Fibroblast of lung (primary cell): ENCODE measurements around the gene ARHGEF26.

ENCODE experiments used
- EZH2 ChIP-seq: IDR thresholded peaks from 2 replicates; pipeline ENCODE4 v1.5.1; 2012; ENCODE audit warnings: low read length, control low read depth, mild to moderate bottlenecking; ENCODE audit errors: missing control alignments
- TF ChIP-seq, protein P1 (sequence below), 2 donors: IDR thresholded peaks in 1 of 2; conservative IDR thresholded peaks in 1 of 2; 1 replicate in 1 of 2; 2 replicates in 1 of 2; pipeline ENCODE4 v1.5.1; 2011 to 2012; ENCODE audit warnings: low read length in 2 of 2, control low read depth in 1 of 2, inconsistent platforms in 1 of 2, low read depth in 1 of 2, mild to moderate bottlenecking in 1 of 2

DNA sequence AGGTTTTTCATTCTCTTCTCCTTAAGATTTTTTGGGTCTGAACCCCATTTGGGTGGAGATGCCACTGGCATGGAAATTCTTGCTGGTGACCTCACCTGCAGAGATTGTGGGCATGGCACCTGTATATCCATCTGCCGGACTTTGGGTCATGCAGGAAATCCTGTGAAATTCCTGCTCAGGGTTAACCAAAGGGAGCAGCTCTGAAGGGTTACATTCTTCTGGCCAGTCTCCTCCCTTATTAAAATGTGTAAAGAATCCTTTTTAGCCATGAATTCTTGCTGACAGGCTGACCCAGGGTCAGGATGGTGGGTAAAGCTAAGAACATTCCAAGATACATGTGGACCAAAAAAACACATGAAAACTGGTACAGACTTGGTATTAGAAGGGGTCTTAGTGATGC lies 27.4 kb downstream of the ARHGEF26 start:
- TF ChIP-seq, protein P1, sequence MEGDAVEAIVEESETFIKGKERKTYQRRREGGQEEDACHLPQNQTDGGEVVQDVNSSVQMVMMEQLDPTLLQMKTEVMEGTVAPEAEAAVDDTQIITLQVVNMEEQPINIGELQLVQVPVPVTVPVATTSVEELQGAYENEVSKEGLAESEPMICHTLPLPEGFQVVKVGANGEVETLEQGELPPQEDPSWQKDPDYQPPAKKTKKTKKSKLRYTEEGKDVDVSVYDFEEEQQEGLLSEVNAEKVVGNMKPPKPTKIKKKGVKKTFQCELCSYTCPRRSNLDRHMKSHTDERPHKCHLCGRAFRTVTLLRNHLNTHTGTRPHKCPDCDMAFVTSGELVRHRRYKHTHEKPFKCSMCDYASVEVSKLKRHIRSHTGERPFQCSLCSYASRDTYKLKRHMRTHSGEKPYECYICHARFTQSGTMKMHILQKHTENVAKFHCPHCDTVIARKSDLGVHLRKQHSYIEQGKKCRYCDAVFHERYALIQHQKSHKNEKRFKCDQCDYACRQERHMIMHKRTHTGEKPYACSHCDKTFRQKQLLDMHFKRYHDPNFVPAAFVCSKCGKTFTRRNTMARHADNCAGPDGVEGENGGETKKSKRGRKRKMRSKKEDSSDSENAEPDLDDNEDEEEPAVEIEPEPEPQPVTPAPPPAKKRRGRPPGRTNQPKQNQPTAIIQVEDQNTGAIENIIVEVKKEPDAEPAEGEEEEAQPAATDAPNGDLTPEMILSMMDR (conservative IDR thresholded peaks at IDR 0.05 in 1 of 2, IDR thresholded peaks at IDR 0.05 in 1 of 2; ENCODE audit: low read depth in 1 of 2, low read length in 2 of 2), result no peak
- no peak for TF ChIP-seq EZH2
